Measurements from ENCODE around the gene LRP1B. TPM values are rescaled to one million over a fixed set of nuclear protein-coding genes. Genes with fewer than 3 reads are reported as not detected.

The LRP1B gene
- total and polyA plus RNA-seq, 2 experiments from 2014 or later, result not detected

- Histone ChIP-seq H3K79me2 (ENCODE audit: insufficient read depth) (no peaks in the 10 kb centered on the region), H3K4me2 (ENCODE audit: unreplicated experiment) (no peak overlapping the region), H3K9me3 (ENCODE audit: low read depth) (no peaks in the 10 kb centered on the region), H3K9me2 (ENCODE audit: insufficient read depth) (no peaks in the 10 kb centered on the region), H4K20me1 (ENCODE audit: insufficient read depth) (no peaks in the 10 kb centered on the region), H3K4me3 (no peak overlapping the region), H3F3A (ENCODE audit: insufficient read depth) (no peaks in the 10 kb centered on the region), H3K9ac (no peak overlapping the region), H3K36me3 (ENCODE audit: low read depth) (no peaks in the 10 kb centered on the region), H3K27me3 (replicated peaks; ENCODE audit: insufficient read depth) (no peaks in the 10 kb centered on the region), H3K4me1 (ENCODE audit: insufficient read depth) (no peaks in the 10 kb centered on the region), H3K27ac (no peak overlapping the region), H2AFZ (no peak overlapping the region)
- TF ChIP-seq EZH2phosphoT487 (IDR thresholded peaks at IDR 0.05; ENCODE audit: insufficient read depth, low read depth) (no peak), EZH2 (IDR thresholded peaks at IDR 0.05; ENCODE audit: insufficient read depth, poor library complexity, severe bottlenecking) (no peak)
- DNase-seq, result peak; percentile 3
- 59 to 71% methylated on average over 2 of the region's 2 CpGs for WGBS, 2 experiments (ENCODE audit: low coverage in 1 of 2, low lambda C conversion rate in 2 of 2, missing lambda C conversion rate in 2 of 2)
- in situ Hi-C loops (cut with MboI), result no loop called here
These were observed 612.9 kb downstream of the LRP1B start for GRCh38 chr2:141517852-141518421.

DNA sequence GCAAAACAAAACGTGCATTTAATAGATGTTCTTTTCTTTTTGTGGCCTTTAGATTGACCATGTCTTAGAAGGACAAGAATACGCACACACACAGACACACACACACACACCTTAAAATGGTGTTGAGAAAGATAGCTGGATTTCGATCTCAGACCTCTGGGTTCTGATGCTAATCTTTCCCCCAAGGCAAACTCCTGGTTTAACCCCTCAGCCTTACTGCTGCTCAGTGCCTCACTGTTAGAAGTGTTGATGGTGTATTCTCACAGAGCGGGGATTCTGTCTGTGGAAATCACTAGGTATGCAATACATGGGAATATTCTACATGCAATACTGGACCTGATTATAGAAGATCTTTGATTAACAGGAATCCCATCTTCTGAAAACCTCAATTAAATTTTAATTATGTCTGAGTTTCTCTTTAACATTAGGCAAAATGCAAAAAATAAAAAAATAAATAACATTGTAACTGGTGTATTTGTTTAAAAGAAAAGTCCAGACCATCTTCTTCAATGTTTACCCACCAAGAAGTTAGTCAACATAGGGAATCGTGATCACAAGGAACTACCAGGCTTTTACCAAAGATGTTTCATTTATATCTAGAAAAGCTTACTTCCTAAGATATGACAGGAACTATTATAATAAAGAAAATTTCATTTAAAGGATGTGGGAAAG, 613.5 kb downstream of the LRP1B start:
- Histone ChIP-seq H3K4me3 (no peak overlapping the region), H3K4me2 (ENCODE audit: unreplicated experiment) (no peak overlapping the region), H3K9ac (no peak overlapping the region), H3F3A (ENCODE audit: insufficient read depth) (no peaks in the 10 kb centered on the region), H3K27ac (no peak overlapping the region), H3K9me2 (ENCODE audit: insufficient read depth) (no peaks in the 10 kb centered on the region), H4K20me1 (ENCODE audit: insufficient read depth) (no peaks in the 10 kb centered on the region), H3K9me3 (ENCODE audit: low read depth) (no peaks in the 10 kb centered on the region), H3K36me3 (ENCODE audit: low read depth) (no peaks in the 10 kb centered on the region), H3K4me1 (ENCODE audit: insufficient read depth) (no peaks in the 10 kb centered on the region), H3K79me2 (ENCODE audit: insufficient read depth) (no peaks in the 10 kb centered on the region), H3K27me3 (replicated peaks; ENCODE audit: insufficient read depth) (no peaks in the 10 kb centered on the region), H2AFZ (no peak overlapping the region)
- TF ChIP-seq EZH2phosphoT487 (IDR thresholded peaks at IDR 0.05; ENCODE audit: insufficient read depth, low read depth), result no peak
- no peak for TF ChIP-seq EZH2 (IDR thresholded peaks at IDR 0.05; ENCODE audit: insufficient read depth, poor library complexity, severe bottlenecking)
- in situ Hi-C loops (cut with MboI), result no loop called here
- 52 to 59% methylated on average over 3 to 5 of the region's 5 CpGs for WGBS, 2 experiments (ENCODE audit: low coverage in 1 of 2, low lambda C conversion rate in 2 of 2, missing lambda C conversion rate in 2 of 2)
- no peak for DNase-seq

- Histone ChIP-seq H2AFZ (no peak overlapping the region), H3K79me2 (ENCODE audit: insufficient read depth) (no peaks in the 10 kb centered on the region), H3K9me3 (ENCODE audit: low read depth) (no peaks in the 10 kb centered on the region), H3K4me2 (ENCODE audit: unreplicated experiment) (no peak overlapping the region), H3K4me3 (no peak overlapping the region), H3K4me1 (ENCODE audit: insufficient read depth) (no peaks in the 10 kb centered on the region), H3F3A (ENCODE audit: insufficient read depth) (no peaks in the 10 kb centered on the region), H3K9me2 (ENCODE audit: insufficient read depth) (no peaks in the 10 kb centered on the region), H3K27me3 (replicated peaks; ENCODE audit: insufficient read depth) (no peaks in the 10 kb centered on the region), H4K20me1 (ENCODE audit: insufficient read depth) (no peaks in the 10 kb centered on the region), H3K36me3 (ENCODE audit: low read depth) (no peaks in the 10 kb centered on the region), H3K27ac (no peak overlapping the region), H3K9ac (no peak overlapping the region)
- no peak for DNase-seq
- in situ Hi-C loops (cut with MboI), result no loop called here
- TF ChIP-seq EZH2phosphoT487 (IDR thresholded peaks at IDR 0.05; ENCODE audit: insufficient read depth, low read depth) (no peak), EZH2 (IDR thresholded peaks at IDR 0.05; ENCODE audit: insufficient read depth, poor library complexity, severe bottlenecking) (no peak)
These were observed 614.9 kb downstream of the LRP1B start for GRCh38 chr2:141515931-141516330.

- Histone ChIP-seq H3K9ac (no peak overlapping the region), H3K9me2 (ENCODE audit: insufficient read depth) (no peaks in the 10 kb centered on the region), H3K4me3 (no peak overlapping the region), H4K20me1 (ENCODE audit: insufficient read depth) (no peaks in the 10 kb centered on the region), H3K4me2 (ENCODE audit: unreplicated experiment) (no peak overlapping the region), H3K27me3 (replicated peaks; ENCODE audit: insufficient read depth) (no peaks in the 10 kb centered on the region), H2AFZ (no peak overlapping the region), H3K27ac (no peak overlapping the region), H3F3A (ENCODE audit: insufficient read depth) (no peaks in the 10 kb centered on the region), H3K9me3 (ENCODE audit: low read depth) (no peaks in the 10 kb centered on the region), H3K36me3 (ENCODE audit: low read depth) (no peaks in the 10 kb centered on the region), H3K4me1 (ENCODE audit: insufficient read depth) (no peaks in the 10 kb centered on the region), H3K79me2 (ENCODE audit: insufficient read depth) (no peaks in the 10 kb centered on the region)
- in situ Hi-C loops (cut with MboI), result no loop called here
- TF ChIP-seq EZH2 (IDR thresholded peaks at IDR 0.05; ENCODE audit: insufficient read depth, poor library complexity, severe bottlenecking) (no peak), EZH2phosphoT487 (IDR thresholded peaks at IDR 0.05; ENCODE audit: insufficient read depth, low read depth) (no peak)
- no peak for DNase-seq
- WGBS, 2 experiments (ENCODE audit: low coverage in 1 of 2, low lambda C conversion rate in 2 of 2, missing lambda C conversion rate in 2 of 2), result 30 to 35% methylated on average over 2 of the region's 2 CpGs
These were observed 617.0 kb downstream of the LRP1B start for GRCh38 chr2:141513853-141514252.
